Right lung (tissue), 5 donors: Measurements from ENCODE around the gene ZNF680. TPM values are rescaled to one million over a fixed set of nuclear protein-coding genes. Genes with fewer than 3 reads are reported as not detected.
"Not testable (repeated sequence)": the region's sequence is repeated elsewhere in the genome, so short reads cannot be mapped to it uniquely, and the experiment has no call there.

Experiments used
- DNase-seq, 2 donors: peaks; one replicate each; pipeline ENCODE4 v3.0.0-alpha.2; 2013
- polyA plus RNA-seq, 5 donors: library from polyadenylated mRNA; unstranded; fragments of 120-200 nt; gene quantifications; one replicate each; pipeline versions ENCODE4 v1.2.1 to v1.2.3, GENCODE V29; 2013; ENCODE audit warnings: inconsistent platforms in 1 of 5, low replicate concordance in 1 of 5; ENCODE audit not compliant: insufficient read length in 5 of 5, insufficient read depth in 1 of 5

ZNF680 gene
- polyA plus RNA-seq, 5 donors: 15.4 to 26.4 (median 18.6) TPM

DNA sequence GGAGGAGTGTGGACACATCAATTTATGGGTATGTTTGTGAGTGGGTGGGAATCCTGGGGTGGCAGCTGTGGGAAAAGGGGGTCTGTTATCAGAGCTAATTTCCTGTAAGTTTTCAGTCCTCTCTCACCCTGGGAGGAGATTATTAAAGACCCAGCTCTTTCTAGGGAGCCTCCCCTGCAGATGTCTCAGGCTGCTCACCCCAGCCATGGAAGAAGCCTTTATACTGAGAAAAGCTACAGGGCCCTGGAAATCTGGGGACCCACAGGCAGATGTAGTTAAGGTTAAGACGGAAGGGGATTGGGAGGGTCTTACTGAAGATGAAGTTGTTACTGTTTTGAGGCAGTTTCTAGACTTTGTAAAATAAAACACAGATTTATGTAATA, 4.6 kb downstream of the ZNF680 start:
- DNase-seq: no peak

DNA sequence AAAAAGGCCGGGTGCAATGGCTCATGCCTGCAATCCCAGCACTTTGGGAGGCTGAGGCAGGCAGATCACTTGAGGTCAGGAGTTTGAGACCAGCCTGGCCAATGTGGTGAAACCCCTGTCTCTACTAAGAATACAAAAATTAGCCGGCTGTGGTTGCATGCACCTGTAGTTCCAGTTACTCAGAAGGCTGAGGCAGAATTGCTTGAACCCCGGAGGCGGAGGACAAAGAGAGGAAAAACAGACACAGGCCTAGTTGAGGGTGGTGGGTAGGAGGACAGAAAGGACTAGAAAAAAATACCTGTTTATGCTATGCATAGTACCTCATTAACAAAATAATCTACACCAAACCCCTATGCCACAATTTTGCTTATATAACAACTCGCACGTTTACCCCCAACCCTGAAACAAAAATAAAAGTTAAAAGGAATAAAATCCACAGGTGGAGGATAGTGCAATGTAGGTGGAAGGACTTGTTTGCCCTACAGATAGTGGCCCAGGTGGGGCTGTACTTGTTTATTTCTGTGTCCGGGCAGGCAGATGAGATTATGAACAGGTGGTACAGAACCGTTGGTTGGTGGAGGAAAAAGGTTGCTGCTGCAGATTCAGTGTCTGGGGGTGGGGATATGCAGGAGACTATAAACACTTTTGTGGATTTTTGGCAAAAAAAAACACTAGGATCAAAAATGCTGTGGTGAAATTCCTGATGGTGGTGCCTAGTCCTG, 5.1 kb downstream of the ZNF680 start:
- DNase-seq: no peak

DNA sequence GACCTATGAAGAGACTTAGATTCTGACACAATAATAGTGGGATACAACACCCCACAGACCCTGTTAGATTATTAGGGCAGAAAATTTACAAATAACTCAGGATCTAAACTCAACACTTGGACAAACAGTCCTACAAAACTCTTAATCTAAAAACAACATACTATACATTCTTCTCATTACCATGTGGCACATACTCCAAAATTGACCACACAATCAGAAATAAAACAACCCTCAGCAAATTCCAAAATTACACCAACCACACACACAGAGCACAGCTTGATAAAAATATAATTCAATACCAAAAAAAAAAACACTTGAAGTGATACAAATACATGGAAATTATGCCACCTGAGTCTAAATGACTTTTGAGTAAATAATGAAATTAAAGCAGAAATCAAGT, 7.8 kb downstream of the ZNF680 start:
- no peak for DNase-seq

DNA sequence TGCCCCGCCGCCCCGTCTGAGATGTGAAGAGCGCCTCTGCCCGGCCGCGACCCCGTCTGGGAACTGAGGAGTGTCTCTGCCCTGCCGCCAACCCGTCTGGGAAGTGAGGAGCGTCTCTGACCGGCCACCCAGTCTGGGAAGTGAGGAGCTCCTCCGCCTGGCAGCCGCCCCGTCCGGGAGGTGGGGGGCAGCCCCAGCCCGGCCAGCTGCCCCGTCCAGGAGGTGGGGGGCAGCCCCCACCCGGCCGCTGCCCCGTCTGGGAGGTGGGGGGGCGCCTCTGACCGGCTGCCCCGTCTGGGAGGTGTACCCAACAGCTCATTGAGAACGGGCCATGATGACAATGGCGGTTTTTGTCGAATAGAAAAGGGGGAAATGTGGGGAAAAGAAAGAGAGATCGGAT, 8.7 kb downstream of the ZNF680 start:
- DNase-seq: not testable (repeated sequence)

DNA sequence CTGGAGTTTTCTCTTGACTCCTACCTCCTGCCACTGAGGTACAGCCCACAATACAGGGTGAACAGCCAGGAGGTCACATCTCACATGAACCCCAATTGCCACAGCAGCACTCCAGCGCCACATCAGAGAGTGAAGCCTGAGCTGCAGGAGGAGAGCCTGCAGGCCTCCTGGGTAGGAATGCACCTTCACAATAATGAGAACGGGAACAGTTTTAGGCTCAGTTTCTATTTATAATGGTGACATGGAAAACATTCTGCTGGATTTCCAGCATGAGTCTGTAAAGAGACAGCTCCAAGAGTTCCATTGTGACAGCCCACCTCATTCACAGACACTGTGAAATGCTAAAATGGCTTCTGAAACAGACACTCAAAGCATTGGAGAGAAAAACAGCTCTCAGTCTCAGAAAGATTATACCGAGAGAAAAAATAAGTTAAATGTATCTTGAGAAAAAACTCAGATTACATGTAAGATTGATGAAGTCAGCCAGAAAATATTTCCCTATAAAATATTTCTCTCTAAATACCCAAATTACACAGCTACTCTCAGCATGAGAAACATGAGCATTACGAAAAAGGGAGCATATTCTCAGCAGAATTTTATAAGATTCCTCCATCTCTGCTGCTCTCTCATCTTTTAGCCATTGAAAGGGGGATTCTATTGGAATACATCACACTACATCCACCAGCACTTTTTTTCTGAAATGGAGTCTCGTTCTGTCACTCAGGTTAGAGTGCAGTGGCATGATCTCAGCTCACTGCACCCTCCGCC, 11.3 kb downstream of the ZNF680 start:
- no peak for DNase-seq

DNA sequence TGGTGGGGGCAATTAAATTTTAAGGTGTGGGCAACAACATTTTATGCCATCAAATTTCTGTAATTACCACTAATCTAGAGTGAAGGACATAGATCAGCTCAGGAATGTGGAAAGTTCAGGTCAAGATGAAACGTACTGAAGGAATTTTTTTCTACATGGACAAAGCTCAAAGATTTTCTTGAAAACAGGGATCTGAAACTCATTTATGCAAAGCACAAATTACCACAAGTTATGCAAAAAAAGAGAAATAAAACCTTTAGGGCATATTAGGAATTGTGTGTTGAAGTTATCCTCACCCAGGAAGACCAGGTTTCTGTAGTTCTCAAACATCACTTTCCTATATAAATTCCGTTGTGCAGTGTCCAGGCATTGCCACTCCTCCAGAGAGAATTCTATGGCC, 18.9 kb downstream of the ZNF680 start:
- DNase-seq: no peak

DNA sequence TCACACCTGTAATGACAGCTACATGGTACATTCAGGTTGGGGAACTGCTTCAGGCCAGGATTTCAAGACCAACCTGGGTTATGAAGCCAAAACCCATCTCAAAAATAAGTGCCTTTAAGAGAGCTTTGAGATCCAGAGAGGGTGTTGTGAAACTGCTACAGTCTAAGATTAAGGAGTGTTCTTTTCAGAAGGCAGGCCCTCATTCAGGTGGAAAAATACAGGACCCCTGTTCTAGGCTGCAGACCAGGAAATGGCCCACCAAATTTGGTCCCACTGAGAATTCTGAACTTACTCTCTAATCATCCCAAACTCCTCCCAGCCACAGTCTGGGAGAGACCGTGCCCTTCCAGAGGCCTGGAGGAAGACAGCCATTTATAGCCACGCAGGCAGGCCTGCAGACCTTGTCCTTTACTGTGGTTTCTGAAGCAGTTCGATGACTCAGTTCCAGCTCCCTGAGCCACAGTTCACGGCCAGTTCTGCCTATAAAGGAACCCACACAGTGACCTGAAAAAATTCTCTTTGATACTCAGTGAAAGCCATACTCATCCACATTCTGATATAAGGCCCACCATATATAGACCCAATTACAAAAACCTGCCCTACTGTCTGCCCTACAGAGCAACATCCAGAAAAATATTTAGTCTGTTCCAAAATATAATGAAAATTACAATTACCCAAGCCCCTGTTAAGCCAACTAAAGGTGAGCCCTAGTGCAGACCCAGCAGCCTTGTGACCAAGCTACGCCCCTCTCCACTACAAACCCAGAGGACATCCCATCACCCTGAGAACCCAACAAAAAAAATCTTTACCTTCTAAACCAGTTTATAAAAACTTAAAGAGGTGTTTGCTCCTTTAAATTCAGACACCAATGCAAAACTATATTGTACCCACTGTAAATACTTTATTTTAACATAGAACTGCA, 21.2 kb downstream of the ZNF680 start:
- DNase-seq: no peak

DNA sequence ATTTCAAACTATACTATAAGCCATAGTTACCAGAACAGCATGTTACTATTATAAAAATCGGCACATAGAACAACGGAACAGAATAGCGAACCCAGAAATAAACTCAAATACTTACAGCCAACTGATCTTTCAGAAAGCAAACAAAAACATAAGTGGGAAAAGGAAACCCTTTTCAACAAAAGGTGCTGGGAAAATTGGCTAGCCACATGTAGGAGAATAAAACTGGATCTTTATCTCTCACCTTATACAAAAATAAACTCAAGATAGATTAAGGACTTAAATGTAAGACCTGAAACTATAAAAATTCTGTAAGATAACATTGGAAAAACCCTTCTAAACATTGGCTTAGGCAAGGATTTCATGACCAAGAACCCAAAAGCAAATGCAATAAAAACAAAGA, 29.1 kb downstream of the ZNF680 start:
- DNase-seq: no peak

DNA sequence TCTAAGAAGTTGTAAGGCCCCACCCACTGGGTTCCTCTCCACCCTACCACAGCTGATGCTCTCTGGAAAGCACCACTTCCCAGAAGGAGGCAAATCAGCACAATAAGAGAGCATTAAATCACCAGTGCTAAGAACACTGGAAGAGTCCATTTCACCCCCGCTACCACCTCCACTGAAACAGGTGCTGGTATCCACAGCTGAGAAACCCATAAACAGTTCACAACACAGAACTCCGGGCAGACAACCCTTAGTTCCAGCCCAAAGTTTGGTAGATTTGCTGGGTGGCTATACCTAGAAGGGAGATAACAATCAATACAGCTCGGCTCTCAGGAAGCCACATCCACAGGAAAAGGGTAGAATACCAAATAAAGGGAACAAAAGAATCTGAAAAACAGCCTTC, 34.1 kb downstream of the ZNF680 start:
- no peak for DNase-seq

DNA sequence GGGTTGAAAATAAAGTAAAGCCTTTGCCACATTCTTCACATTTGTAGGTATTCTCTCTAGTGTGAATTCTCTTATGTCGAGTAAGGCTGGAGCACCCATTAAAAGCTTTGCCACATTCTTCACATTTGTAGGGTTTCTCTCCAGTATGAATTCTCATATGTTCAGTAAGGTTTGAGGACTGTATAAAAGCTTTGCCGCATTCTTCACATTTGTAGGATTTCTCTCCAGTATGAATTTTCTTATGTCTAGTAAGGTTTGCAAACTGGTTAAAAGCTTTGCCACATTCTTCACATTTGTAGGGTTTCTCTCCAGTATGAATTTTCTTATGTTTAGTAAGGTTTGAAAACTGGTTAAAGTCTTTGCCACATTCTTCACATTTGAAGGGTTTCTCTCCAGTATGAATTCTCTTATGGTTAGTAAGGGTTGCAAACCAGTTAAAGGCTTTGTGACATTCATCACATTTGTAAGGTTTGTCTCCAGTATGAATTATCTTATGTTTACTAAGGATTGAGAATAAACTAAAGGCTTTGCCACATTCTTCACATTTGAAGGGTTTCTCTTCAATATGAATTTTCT, 41.4 kb downstream of the ZNF680 start:
- DNase-seq: no peak

DNA sequence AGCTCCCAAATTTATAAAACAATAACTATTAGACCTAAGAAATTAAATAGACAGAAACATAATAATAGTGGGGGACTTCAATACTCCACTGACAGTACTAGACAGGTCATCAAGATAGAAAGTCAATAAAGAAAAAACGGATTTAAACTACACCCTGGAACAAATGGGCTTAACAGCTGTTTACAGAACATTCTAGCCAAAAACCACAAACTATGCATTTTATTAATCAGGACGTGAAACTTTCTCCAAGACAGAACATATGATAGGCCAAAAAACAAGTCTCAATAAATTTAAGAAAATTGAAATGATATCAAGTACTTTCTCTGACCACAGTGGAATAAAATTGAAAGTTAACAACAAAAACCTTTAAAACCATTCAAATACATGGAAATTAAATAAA, 46.4 kb downstream of the ZNF680 start:
- DNase-seq: no peak

DNA sequence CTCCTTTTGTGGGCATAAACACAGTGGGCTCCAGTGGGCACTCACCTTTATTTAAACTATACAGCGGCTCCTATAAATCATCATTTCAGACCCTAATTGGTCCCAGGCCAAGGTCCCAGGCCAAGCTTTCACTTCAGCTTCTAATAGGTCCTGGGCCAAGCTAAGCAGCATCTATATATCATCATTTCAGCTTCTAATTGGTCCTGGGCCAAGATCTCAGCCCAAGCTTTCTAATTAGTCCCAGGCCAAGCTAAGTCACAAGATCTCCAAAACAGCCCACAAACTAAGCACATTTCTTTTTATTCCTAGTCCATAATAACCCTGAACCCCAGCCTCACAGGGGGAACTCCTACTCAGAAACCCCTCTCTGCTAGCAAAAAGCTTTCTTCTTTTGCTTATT, 47.1 kb downstream of the ZNF680 start:
- no peak for DNase-seq

DNA sequence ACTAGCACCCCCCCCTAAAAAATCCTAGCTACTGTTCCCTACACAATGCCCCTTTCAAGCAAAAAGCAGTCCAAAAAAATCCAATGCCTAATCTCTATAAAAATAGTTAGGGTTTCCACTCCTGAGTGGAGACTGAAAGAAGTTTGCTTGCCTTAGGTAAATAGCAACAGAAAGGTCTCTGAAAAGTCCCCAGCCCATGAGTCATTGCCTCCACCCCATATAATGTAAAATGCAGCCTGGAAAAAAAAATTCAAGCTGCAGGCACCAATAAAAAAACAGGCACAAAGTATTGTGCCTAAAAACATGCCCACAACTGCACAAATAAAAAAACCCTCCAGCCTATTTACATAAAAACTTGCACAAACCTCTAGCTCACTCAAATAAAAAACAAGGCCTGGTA, 47.5 kb downstream of the ZNF680 start:
- DNase-seq: no peak

DNA sequence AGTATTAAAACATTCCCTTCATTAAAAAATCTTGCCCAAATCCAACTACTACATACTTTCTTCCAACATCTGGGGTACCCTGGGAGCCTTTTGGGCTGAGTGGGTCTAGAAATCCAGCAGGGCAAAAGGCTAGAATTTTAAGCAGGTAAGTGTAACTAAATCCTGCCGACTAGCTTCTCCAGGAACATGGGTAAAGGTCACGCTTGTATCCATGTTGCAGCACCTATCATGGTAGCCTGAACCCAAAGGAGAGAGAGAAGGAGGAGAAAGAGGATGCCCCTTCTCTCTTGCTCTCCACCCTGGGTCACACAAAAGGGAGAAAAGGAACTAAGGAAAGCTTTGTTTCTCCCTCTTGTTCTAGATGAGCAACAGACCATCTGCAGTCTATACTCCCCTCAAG, 53.3 kb downstream of the ZNF680 start:
- no peak for DNase-seq

DNA sequence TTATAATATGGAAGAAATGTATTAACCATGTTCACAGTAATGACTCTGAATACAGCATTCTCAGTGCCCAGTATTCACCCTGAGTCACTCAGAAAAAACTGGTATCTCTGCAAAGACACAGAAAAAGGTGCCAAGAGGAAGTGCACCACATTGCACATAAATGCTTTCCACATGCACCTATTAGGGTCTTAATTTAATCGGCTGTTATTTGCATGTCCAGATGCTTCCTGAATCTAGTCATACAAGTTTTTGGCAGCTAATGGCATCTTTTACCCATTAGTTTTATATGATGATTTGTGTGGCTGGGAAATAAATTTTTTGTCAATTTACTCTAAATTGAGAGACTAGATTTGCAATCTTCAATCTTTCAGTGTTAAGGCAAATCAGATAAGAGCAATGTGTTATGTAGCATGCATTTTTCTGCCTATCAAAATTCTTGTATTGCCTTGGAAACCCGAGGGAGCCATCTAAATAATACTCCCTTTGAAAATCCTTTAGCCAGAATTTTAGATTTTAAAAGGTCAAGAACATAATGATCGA, 58.2 kb downstream of the ZNF680 start:
- DNase-seq: no peak

DNA sequence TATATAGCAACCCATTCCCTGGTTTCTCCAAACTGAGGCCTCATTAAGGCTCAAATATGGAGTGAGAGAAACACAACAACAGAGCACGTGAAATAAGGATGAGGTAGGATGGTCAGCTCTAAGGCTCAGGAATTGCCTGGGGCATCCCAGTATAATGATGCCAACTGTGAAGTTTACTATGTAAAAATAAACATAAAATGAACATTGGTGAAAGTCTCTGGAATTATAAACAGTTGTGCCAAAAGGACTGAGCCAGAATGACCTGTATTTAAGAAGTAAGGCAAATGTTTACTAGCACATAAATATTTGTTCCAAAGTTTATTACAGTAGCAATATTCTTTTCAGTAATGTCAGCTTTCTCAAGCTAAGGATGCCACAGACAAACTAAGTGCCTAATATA, 64.6 kb downstream of the ZNF680 start:
- DNase-seq: no peak

DNA sequence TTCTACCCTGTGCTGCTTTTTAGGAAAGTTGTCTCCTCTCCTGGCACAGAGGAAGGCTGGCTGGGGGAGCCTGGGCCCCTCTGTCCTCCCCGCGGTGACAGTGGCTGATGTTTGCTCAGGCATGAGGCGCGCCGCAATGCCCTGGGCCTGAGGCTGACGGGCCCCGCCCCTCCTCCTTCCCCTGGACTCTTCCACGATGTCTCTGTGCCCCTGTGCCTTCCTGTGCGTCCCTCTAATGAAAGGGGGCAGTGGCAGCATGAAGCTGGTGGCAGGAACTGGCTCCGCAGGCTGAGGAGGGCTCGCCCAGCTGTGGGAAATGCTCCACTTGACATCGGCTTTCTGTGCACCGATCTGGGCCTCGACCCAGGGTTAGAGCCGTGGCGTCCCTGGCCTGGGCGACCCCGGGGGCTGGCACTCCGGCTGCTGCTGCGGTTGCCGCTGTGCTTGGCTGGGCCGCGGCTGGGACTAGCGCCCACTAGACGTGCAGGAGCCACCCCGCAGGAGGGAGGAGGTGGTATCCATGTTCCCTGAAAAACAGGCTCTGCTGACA, 67.9 kb downstream of the ZNF680 start:
- DNase-seq: no peak

DNA sequence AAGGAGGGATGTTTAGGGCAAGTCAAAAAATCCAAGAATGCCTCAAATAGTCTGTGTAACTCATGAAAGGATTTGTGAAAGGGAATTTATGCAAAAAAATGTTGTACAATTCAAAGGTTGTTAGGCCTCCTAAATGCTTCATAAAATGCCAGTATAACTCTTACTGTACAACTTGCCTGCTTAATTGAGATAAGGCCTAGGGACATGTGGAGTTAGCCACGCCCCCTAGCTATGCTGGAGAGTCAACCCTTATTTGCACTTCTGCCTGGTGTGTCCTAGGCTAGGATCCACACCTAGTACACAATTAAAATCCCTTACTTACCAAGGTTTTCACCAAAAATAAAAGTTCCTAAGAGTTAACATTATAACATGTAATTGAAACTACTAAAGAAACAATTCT, 77.2 kb downstream of the ZNF680 start:
- DNase-seq: no peak
